ENCODE measurements around the gene COL12A1.

COL12A1 gene

DNA sequence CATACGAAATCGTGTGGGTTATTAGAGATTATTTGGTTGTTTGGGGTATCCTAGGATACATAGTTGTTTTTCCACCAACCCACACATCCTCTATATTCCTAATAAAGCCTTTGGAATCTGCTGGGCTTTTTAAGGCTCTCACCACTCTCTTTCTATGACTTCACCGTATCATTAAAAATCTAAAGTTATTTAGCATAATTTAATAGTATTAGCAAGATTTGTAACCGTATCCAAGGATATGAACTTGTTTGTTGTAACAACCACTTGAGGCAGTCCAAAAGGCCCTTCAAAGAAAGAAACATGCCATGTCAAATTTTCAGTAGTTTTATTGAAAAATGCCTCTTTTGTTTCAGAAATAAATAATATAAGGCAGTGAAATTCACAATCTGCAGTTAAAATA, 121.8 kb downstream of the COL12A1 start:
- no peak for DNase-seq (ENCODE audit: extremely low read depth, low read depth)
- TF ChIP-seq, protein P1, sequence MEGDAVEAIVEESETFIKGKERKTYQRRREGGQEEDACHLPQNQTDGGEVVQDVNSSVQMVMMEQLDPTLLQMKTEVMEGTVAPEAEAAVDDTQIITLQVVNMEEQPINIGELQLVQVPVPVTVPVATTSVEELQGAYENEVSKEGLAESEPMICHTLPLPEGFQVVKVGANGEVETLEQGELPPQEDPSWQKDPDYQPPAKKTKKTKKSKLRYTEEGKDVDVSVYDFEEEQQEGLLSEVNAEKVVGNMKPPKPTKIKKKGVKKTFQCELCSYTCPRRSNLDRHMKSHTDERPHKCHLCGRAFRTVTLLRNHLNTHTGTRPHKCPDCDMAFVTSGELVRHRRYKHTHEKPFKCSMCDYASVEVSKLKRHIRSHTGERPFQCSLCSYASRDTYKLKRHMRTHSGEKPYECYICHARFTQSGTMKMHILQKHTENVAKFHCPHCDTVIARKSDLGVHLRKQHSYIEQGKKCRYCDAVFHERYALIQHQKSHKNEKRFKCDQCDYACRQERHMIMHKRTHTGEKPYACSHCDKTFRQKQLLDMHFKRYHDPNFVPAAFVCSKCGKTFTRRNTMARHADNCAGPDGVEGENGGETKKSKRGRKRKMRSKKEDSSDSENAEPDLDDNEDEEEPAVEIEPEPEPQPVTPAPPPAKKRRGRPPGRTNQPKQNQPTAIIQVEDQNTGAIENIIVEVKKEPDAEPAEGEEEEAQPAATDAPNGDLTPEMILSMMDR (IDR thresholded peaks at IDR 0.05; ENCODE audit: low read depth, low read length) = no peak

GRCh38 chr6:75081921-75082320, 123.9 kb downstream of the COL12A1 start:
- TF ChIP-seq, protein P1 (IDR thresholded peaks at IDR 0.05; ENCODE audit: low read depth, low read length) = no peak
- peak; percentile 27 for DNase-seq (ENCODE audit: extremely low read depth, low read depth)

GRCh38 chr6:75081047-75081446, 124.8 kb downstream of the COL12A1 start:
- DNase-seq (ENCODE audit: extremely low read depth, low read depth) = no peak
- TF ChIP-seq, protein P1 (IDR thresholded peaks at IDR 0.05; ENCODE audit: low read depth, low read length) = no peak

- TF ChIP-seq, protein P1 (IDR thresholded peaks at IDR 0.05; ENCODE audit: low read depth, low read length) = no peak
These were observed 126.3 kb downstream of the COL12A1 start for GRCh38 chr6:75079589-75079988.

GRCh38 chr6:75077701-75078100, 128.2 kb downstream of the COL12A1 start:
- TF ChIP-seq, protein P1 (IDR thresholded peaks at IDR 0.05; ENCODE audit: low read depth, low read length) = no peak
- no peak for DNase-seq (ENCODE audit: extremely low read depth, low read depth)

More at GRCh38 chr6:75079589-75079988, 126.3 kb downstream of the COL12A1 start:
- no peak for DNase-seq (ENCODE audit: extremely low read depth, low read depth)

DNA sequence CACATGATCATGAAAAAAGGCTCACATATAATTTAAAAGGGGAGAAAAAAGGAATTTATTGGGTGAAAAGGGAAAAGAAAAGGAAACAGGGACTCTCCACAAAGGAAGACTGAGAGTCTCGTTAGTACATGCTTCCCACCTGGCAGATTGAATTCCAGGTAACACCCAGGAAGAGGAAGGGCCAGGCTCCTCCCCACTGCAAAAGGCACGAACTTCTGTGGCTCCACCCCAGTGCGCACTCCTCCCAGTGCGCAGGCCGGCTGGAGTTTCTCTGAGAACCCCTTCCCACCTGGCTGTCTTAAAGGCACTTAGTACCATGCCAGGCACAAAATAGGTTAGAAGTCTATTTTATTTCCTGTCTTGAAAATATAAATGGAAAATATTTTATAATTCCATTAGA, 129.8 kb downstream of the COL12A1 start:
- DNase-seq (ENCODE audit: extremely low read depth, low read depth) = no peak
- TF ChIP-seq, protein P1 (IDR thresholded peaks at IDR 0.05; ENCODE audit: low read depth, low read length) = no peak

GRCh38 chr6:75070244-75070643, 135.6 kb downstream of the COL12A1 start:
- no peak for DNase-seq (ENCODE audit: extremely low read depth, low read depth)
- TF ChIP-seq, protein P1 (IDR thresholded peaks at IDR 0.05; ENCODE audit: low read depth, low read length) = peak; percentile 4; the same call in 1 of the 2 replicates

Data from AG09319 (cell line).